Dendritic cell treated with granulocyte-macrophage colony-stimulating factor and Interleukin-4, amounts not matched to agents 40 ng/mL and 50 ng/mL, for 4 days (primary cell): Measurements from ENCODE around the gene PROSER3.
"Not testable (repeated sequence)": the region's sequence is repeated elsewhere in the genome, so short reads cannot be mapped to it uniquely, and the experiment has no call there.

ENCODE experiments used
- H3K27ac Mint-ChIP-seq: one replicate; pipeline ENCODE4 v1.8.0; 2022; ENCODE audit warnings: mild to moderate bottlenecking, mixed read lengths
- H3K27me3 Mint-ChIP-seq: one replicate; pipeline ENCODE4 v1.8.0; 2022; ENCODE audit warnings: mild to moderate bottlenecking, mixed read lengths
- H3K36me3 Mint-ChIP-seq: one replicate; pipeline ENCODE4 v1.8.0; 2022; ENCODE audit warnings: low read depth, mixed read lengths
- H3K4me1 Mint-ChIP-seq: one replicate; pipeline ENCODE4 v1.8.0; 2022; ENCODE audit warnings: low read depth, mixed read lengths
- H3K4me3 Mint-ChIP-seq: one replicate; pipeline ENCODE4 v1.8.0; 2022; ENCODE audit warnings: mild to moderate bottlenecking, moderate library complexity, mixed read lengths
- H3K9me3 Mint-ChIP-seq: one replicate; pipeline ENCODE4 v1.8.0; 2022; ENCODE audit warnings: mixed read lengths
- intact Hi-C: fragments of 100-400 bp; cut with micrococcal nuclease; formaldehyde crosslinking; loops from one replicate; pipeline ENCODE4 v1.15.0; 2022

The PROSER3 gene

GRCh38 chr19:35760711-35761349 lies 2.9 kb downstream of the PROSER3 start:
- H3K27ac Mint-ChIP-seq = no peak overlapping the region
- no peak overlapping the region for H3K4me3 Mint-ChIP-seq
- intact Hi-C loops = no loop called here
- no peaks in the 10 kb centered on the region for H3K9me3 Mint-ChIP-seq
- peaks cover 33% of the 10 kb centered on the region for H3K4me1 Mint-ChIP-seq
- peaks cover 76% of the 10 kb centered on the region for H3K36me3 Mint-ChIP-seq
- H3K27me3 Mint-ChIP-seq = peaks cover 14% of the 10 kb centered on the region

DNA sequence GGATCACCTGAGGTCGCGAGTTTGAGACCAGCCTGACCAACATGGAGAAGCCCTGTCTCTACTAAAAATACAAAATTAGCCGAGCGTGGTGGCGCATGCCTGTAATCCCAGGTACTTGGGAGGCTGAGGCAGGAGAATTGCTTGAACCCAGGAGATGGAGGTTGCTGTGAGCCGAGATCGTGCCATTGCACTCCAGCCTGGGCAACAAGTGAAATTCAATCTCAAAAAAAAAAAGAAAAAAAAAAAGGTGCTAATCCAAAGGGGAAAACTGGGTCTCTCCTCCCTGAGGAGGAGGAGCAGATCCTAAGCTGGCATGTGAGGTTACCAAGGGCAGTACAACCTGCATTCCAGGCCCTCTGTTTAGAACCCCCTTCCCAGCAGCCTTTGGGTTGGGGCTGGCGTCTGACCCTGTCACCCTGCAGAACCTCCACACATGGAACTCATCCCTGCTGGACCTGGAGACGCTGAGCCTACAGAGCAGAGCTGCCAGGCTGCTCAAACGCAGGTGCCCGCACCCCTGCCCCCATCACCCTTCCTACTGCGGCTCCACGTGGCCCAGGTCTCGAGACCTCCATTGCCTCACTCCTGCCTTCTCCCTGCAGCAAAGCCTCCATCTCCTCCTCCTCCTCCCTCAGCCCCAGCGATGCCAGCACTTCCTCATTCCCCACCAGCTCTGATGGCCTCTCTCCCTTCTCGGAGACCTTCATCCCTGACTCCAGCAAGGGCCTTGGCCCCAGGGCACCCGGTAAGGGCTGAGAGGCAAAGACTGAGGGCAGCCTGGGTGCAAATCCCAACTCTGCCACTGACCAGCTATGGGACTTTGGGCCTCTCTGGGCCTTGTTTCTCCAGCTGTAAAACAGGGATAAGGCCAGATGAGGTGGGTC lies 6.7 kb downstream of the PROSER3 start:
- Mint-ChIP-seq H3K4me3 (no peak overlapping the region), H3K27me3 (no peaks in the 10 kb centered on the region), H3K36me3 (peaks cover 94% of the 10 kb centered on the region), H3K4me1 (peaks cover 2% of the 10 kb centered on the region), H3K27ac (no peak overlapping the region), H3K9me3 (no peaks in the 10 kb centered on the region)
- intact Hi-C loops = no loop called here

GRCh38 chr19:35766571-35767104 lies 8.7 kb downstream of the PROSER3 start:
- no peak overlapping the region for H3K27ac Mint-ChIP-seq
- H3K4me1 Mint-ChIP-seq = no peaks in the 10 kb centered on the region
- no peaks in the 10 kb centered on the region for H3K27me3 Mint-ChIP-seq
- intact Hi-C loops = no loop called here
- H3K9me3 Mint-ChIP-seq = no peaks in the 10 kb centered on the region
- H3K4me3 Mint-ChIP-seq = no peak overlapping the region
- peaks cover 80% of the 10 kb centered on the region for H3K36me3 Mint-ChIP-seq

DNA sequence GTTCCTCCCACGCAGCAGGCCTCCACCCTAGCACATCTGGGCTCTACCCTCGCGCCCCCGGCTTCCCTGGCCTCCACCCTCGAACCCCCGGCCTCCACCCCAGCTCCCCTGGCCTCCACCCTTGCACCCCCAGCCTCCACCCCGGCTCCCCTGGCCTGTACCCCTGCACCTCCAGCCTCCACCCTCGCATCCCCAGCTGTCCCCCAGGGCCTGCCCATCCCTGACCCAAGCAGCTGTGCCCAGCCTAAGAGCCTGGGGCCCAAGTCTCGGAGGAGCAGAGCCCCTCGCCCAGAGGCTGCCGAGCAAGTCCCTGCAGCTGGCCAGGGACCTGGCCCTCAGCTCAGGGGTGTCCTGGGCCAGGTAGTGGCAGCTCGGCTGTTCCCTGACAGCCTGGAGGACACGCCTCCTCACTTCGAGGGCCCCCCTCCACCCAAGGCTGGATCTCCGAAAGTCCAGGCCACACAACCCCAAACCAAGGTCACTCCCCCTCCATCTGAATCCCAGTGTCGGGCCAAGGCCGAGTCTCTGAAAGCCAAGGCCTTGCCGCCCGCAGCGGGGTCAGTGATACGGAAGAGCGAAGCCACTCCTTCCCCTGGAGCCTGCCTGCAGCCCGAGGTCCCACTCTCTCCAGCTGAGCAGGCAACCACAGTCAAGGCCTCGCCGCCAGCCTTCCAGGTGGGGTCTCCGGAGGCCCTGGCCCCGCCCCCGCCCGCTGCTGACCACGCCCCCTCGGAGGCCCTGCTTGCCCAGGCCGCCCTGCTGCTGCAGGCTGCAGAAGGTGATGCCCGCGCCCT lies 9.5 kb downstream of the PROSER3 start:
- no peaks in the 10 kb centered on the region for H3K9me3 Mint-ChIP-seq
- H3K4me3 Mint-ChIP-seq = no peak overlapping the region
- H3K4me1 Mint-ChIP-seq = no peaks in the 10 kb centered on the region
- intact Hi-C loops = no loop called here
- H3K36me3 Mint-ChIP-seq = peaks cover 72% of the 10 kb centered on the region
- H3K27ac Mint-ChIP-seq = no peak overlapping the region
- no peaks in the 10 kb centered on the region for H3K27me3 Mint-ChIP-seq

GRCh38 chr19:35768082-35768421 lies 10.1 kb downstream of the PROSER3 start:
- H3K4me1 Mint-ChIP-seq = no peaks in the 10 kb centered on the region
- no peaks in the 10 kb centered on the region for H3K27me3 Mint-ChIP-seq
- peaks cover 68% of the 10 kb centered on the region for H3K36me3 Mint-ChIP-seq
- H3K27ac Mint-ChIP-seq = no peak overlapping the region
- no peak overlapping the region for H3K4me3 Mint-ChIP-seq
- intact Hi-C loops = no loop called here
- H3K9me3 Mint-ChIP-seq = no peaks in the 10 kb centered on the region

GRCh38 chr19:35772362-35772761 lies 14.4 kb downstream of the PROSER3 start:
- H3K9me3 Mint-ChIP-seq, intact Hi-C loops, H3K4me3 Mint-ChIP-seq, H3K27me3 Mint-ChIP-seq, H3K27ac Mint-ChIP-seq: not testable (repeated sequence)
- peaks cover 26% of the 10 kb centered on the region for H3K36me3 Mint-ChIP-seq
- H3K4me1 Mint-ChIP-seq = peaks cover 25% of the 10 kb centered on the region

DNA sequence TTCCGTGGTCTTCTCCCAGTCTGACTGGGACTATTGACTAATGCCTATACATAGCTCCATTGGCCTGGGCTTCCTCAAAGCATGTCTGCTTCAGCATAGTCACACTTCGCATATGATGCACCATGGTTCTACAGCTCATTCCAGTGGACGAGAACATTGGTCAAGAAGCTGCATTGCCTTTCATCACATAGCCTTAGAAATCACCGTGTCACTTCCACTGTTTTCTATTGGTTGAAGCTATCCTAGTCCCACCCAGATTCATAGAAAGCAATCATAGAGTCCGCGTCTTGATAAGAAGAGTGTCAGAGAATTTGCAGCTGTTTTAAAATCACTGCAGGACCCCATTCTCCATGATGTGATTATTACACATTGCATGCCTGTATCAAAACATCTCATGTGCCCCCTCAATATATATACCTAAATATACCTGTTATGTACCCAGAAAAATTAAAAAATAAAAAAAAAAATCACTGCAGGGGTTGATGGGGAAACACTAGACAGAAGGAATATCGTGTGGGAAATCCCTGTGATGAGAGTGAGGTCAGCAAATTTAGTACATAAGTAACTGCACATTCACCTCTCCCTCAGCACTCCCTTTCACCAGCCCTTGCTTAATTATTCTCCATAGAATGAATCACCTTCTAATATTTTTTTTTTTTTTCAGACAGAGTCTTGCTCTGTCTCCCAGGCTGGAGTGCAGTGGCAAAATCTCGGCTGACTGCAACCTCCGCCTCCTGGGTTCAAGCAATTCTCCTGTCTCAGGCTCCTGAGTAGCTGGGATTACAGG lies 15.2 kb downstream of the PROSER3 start:
- no peak overlapping the region for H3K4me3 Mint-ChIP-seq
- peaks cover 17% of the 10 kb centered on the region for H3K36me3 Mint-ChIP-seq
- no peak overlapping the region for H3K27ac Mint-ChIP-seq
- H3K27me3 Mint-ChIP-seq = peaks cover 2% of the 10 kb centered on the region
- H3K4me1 Mint-ChIP-seq = peaks cover 25% of the 10 kb centered on the region
- H3K9me3 Mint-ChIP-seq = no peaks in the 10 kb centered on the region
- intact Hi-C loops = no loop called here

DNA sequence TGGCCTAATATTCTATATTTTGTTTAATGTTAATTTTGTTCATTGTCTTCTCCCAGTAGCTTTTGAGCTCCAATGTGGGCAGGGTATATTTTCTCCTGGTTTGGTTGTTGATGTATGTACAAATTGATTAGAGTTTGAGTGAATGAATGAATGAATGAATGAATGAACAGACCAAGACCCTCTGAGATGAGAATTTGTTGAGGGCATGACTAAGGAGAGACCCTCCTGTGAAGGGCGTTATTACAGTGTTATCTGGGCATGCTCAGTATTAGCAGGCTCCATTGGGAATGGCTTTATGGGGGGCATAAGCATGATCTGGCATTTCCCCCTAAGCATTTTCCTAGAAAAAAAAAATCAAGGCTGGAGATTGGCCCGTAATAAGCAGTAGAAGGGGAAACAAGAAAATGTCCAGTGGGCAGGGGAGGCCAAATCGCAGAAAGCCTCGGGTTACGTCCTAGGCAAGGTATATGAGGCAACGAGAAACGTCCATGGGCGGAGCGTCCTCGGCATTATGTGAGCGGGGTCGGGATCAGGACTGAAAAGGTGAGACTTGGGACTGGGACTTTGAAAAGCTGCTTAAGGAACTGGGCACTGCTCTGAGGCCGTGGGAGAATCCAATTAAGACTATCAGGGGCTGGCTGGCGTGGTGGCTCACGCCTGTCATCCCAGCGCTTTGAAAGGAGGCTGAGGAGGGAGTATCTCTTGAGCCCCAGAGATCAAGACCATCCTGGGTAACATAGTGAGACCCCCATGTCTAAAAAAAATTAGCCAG lies 16.5 kb downstream of the PROSER3 start:
- H3K36me3 Mint-ChIP-seq = peaks cover 10% of the 10 kb centered on the region
- intact Hi-C loops = no loop called here
- H3K9me3 Mint-ChIP-seq = no peaks in the 10 kb centered on the region
- peak overlapping the region; percentile 77 for H3K27ac Mint-ChIP-seq
- H3K4me1 Mint-ChIP-seq = peaks cover 25% of the 10 kb centered on the region
- peak overlapping the region; percentile 77 for H3K4me3 Mint-ChIP-seq
- peaks cover 2% of the 10 kb centered on the region for H3K27me3 Mint-ChIP-seq

DNA sequence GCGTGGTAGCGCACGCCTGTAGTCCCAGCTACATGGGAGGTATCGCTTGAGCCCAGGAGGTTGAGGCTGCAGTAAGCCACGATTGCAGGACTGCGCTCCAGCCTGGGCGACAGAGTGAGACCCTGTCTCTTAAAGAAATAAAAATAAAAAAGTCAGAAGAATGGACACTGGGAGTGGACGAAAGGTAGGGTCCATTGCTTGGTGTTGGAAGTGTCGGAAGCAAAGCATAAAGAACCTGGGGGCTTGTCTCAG lies 17.0 kb downstream of the PROSER3 start:
- H3K4me1 Mint-ChIP-seq = peaks cover 25% of the 10 kb centered on the region

GRCh38 chr19:35775298-35776101 lies 17.5 kb downstream of the PROSER3 start, which contains the start of gene ARHGAP33:
ARHGAP33 (plus strand) TSS chr19:35775564; CDS start chr19:35775659, 95 bp downstream.
- Mint-ChIP-seq H3K27me3 (peaks cover 2% of the 10 kb centered on the region), H3K9me3 (no peaks in the 10 kb centered on the region), H3K4me3 (peak within 1 kb of the TSS; percentile 77), H3K4me1 (peaks cover 25% of the 10 kb centered on the region), H3K27ac (peak within 1 kb of the TSS; percentile 77), H3K36me3 (peaks cover 10% of the 10 kb centered on the region)
- intact Hi-C loops = no loop called here

More for the DNA sequence above, 17.0 kb downstream of the PROSER3 start:
- intact Hi-C loops = no loop called here
- H3K4me3 Mint-ChIP-seq = peak overlapping the region; percentile 77
- H3K27ac Mint-ChIP-seq = peak overlapping the region; percentile 77
- no peaks in the 10 kb centered on the region for H3K9me3 Mint-ChIP-seq
- H3K36me3 Mint-ChIP-seq = peaks cover 6% of the 10 kb centered on the region
- H3K27me3 Mint-ChIP-seq = peaks cover 2% of the 10 kb centered on the region

GRCh38 chr19:35776102-35776788 lies 18.3 kb downstream of the PROSER3 start:
- Mint-ChIP-seq H3K27me3 (peaks cover 2% of the 10 kb centered on the region), H3K36me3 (peaks cover 18% of the 10 kb centered on the region), H3K4me3 (peak overlapping the region; percentile 77), H3K27ac (peak overlapping the region; percentile 77), H3K9me3 (no peaks in the 10 kb centered on the region), H3K4me1 (peaks cover 25% of the 10 kb centered on the region)
- intact Hi-C loops = no loop called here
